ENCODE results near the gene TGFBR2. TPM values are rescaled to one million over a fixed set of nuclear protein-coding genes. Genes with fewer than 3 reads are reported as not detected.
A peak's percentile ranks its signal among the peaks of the same experiment; 100 is the strongest.

The TGFBR2 gene
- total RNA-seq, 1 experiment from 2014 or later, result 22.5 TPM

DNA sequence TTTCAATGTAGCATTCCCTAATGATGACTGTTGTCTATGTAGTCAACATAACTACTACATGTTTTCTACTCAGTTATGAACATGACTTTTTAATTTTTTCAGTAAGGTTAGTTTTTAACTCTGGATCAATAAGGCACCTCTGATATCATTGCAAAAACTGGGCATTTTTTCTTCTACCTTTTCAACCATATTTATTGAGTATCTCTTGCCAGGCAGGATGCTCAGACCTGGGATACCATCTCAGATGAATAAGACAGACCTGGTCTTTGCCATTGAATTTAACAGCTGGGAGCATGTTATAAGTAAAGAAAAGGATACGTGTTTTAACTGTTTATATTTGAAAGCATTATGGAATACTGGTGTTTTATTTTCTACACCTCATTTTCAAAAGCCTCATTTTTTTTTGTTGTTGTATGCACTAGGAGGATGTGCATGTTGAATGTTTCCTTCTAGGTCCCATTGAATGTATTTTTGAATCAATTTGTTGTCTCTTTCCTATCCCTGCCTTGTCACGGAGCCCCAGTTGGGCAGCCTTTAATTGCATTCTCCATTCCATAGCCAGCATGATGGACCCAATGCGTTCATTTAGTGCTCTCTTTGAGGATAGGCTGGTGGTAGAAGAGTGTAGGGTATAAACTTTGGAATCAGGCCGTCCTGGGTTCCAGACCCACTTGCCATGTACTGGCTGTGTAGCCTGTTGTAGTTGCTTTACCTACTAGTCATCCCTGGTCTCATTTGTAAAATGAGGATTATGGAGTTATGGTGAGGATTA lies 3.7 kb downstream of the TGFBR2 start:
- no peaks in the 10 kb centered on the region for H3K27me3 ChIP-seq (ENCODE audit: insufficient read depth, low read length)
- ChIA-PET POLR2A (no interaction called here), CTCF (no interaction called here), RAD21 (ENCODE audit: low non-redundant PET in 1 of 2, low total read pairs in 2 of 2, uncharacterized antibody in 2 of 2, unreplicated experiment in 2 of 2) (no interaction called here)
- peak overlapping the region; percentile 90 for H3K9ac ChIP-seq (ENCODE audit: low read length)
- no peak for ATAC-seq
- TF ChIP-seq, protein P1, sequence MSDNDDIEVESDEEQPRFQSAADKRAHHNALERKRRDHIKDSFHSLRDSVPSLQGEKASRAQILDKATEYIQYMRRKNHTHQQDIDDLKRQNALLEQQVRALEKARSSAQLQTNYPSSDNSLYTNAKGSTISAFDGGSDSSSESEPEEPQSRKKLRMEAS (IDR thresholded peaks at IDR 0.05), result no peak
- TF ChIP-seq YY1 (IDR thresholded peaks at IDR 0.05; ENCODE audit: extremely low read depth, insufficient replicate concordance, low read depth, low read length), result no peak
- TF ChIP-seq, protein P2, sequence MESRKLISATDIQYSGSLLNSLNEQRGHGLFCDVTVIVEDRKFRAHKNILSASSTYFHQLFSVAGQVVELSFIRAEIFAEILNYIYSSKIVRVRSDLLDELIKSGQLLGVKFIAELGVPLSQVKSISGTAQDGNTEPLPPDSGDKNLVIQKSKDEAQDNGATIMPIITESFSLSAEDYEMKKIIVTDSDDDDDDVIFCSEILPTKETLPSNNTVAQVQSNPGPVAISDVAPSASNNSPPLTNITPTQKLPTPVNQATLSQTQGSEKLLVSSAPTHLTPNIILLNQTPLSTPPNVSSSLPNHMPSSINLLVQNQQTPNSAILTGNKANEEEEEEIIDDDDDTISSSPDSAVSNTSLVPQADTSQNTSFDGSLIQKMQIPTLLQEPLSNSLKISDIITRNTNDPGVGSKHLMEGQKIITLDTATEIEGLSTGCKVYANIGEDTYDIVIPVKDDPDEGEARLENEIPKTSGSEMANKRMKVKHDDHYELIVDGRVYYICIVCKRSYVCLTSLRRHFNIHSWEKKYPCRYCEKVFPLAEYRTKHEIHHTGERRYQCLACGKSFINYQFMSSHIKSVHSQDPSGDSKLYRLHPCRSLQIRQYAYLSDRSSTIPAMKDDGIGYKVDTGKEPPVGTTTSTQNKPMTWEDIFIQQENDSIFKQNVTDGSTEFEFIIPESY (IDR thresholded peaks at IDR 0.05; ENCODE audit: extremely low read depth, insufficient replicate concordance, low read length), result no peak
- TF ChIP-seq ELF1 (IDR thresholded peaks at IDR 0.05; ENCODE audit: borderline replicate concordance, low read depth), result no peak
- no peak for TF ChIP-seq POLR2AphosphoS5 (IDR thresholded peaks at IDR 0.05; ENCODE audit: low read depth, low read length)
- TF ChIP-seq, protein P3, sequence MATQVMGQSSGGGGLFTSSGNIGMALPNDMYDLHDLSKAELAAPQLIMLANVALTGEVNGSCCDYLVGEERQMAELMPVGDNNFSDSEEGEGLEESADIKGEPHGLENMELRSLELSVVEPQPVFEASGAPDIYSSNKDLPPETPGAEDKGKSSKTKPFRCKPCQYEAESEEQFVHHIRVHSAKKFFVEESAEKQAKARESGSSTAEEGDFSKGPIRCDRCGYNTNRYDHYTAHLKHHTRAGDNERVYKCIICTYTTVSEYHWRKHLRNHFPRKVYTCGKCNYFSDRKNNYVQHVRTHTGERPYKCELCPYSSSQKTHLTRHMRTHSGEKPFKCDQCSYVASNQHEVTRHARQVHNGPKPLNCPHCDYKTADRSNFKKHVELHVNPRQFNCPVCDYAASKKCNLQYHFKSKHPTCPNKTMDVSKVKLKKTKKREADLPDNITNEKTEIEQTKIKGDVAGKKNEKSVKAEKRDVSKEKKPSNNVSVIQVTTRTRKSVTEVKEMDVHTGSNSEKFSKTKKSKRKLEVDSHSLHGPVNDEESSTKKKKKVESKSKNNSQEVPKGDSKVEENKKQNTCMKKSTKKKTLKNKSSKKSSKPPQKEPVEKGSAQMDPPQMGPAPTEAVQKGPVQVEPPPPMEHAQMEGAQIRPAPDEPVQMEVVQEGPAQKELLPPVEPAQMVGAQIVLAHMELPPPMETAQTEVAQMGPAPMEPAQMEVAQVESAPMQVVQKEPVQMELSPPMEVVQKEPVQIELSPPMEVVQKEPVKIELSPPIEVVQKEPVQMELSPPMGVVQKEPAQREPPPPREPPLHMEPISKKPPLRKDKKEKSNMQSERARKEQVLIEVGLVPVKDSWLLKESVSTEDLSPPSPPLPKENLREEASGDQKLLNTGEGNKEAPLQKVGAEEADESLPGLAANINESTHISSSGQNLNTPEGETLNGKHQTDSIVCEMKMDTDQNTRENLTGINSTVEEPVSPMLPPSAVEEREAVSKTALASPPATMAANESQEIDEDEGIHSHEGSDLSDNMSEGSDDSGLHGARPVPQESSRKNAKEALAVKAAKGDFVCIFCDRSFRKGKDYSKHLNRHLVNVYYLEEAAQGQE (IDR thresholded peaks at IDR 0.05; ENCODE audit: low read depth), result no peak
- TF ChIP-seq EZH2phosphoT487 (IDR thresholded peaks at IDR 0.05; ENCODE audit: borderline replicate concordance), result no peak
- no peak for TF ChIP-seq SP1 (IDR thresholded peaks at IDR 0.05; ENCODE audit: low read depth)
- TF ChIP-seq SIN3A (IDR thresholded peaks at IDR 0.05; ENCODE audit: low read depth), result no peak
- TF ChIP-seq POLR2A (IDR thresholded peaks at IDR 0.05; ENCODE audit: borderline replicate concordance, extremely low read depth, insufficient read depth, insufficient read length), result no peak
- TF ChIP-seq TCF7L2 (IDR thresholded peaks at IDR 0.05; ENCODE audit: borderline replicate concordance, extremely low read depth, insufficient read depth, insufficient read length), result no peak
- no peak for TF ChIP-seq FOSL1 (IDR thresholded peaks at IDR 0.05; ENCODE audit: low read depth)
- TF ChIP-seq ZNF274 (IDR thresholded peaks at IDR 0.05; ENCODE audit: low read depth, low read length), result no peak
- TF ChIP-seq CEBPB (IDR thresholded peaks at IDR 0.05; ENCODE audit: low read depth), result no peak
- TF ChIP-seq RAD21 (IDR thresholded peaks at IDR 0.05; ENCODE audit: low read depth), result no peak
- peak overlapping the region in 1 of 2 experiments; percentile 60; a peak in 1 of 4 replicates for H3K4me3 ChIP-seq (replicated peaks in 1 of 2; ENCODE audit: low read depth in 1 of 2, low read length in 2 of 2)
- H3K4me1 ChIP-seq (ENCODE audit: control insufficient read depth in 1 of 2, insufficient read depth in 2 of 2, low read length in 2 of 2), result peaks cover 69 to 82% of the 10 kb centered on the region in 2 experiments
- peaks cover 87% of the 10 kb centered on the region for H3K79me2 ChIP-seq (ENCODE audit: insufficient read depth, low read length)
- H4K20me1 ChIP-seq (ENCODE audit: insufficient read depth), result peaks cover 6% of the 10 kb centered on the region
- H3K4me2 ChIP-seq (ENCODE audit: low read length), result peak overlapping the region; percentile 85
- H3K36me3 ChIP-seq (ENCODE audit: control insufficient read depth in 1 of 2, insufficient read depth in 2 of 2, low read length in 2 of 2), result 0 out of 4 replicates have a peak, but pooled peaks cover 0 to 7% of the 10 kb centered on the region in 2 experiments
- H2AFZ ChIP-seq (ENCODE audit: low read depth, low read length, poor library complexity, severe bottlenecking), result no peak overlapping the region
- H3K9me2 ChIP-seq (ENCODE audit: insufficient read depth), result no peaks in the 10 kb centered on the region
- BruUV-seq (replicated peaks), result no TSS peak
- no peaks in the 10 kb centered on the region for H3K9me3 ChIP-seq (ENCODE audit: control insufficient read depth in 1 of 2, insufficient read depth in 1 of 2, low read depth in 1 of 2, low read length in 2 of 2)
- intact Hi-C loops (cut with micrococcal nuclease), result loop anchor here (5.0 kb wide), 4 partner anchors 47 to 323 kb away; no protein-coding TSS in a partner anchor
- H3K27ac ChIP-seq (ENCODE audit: low read depth, low read length), result peak overlapping the region; percentile 79
- no peak for DNase-seq (ENCODE audit: low read depth, low spot score)
